Activated T-cell treated with anti-CD3 and anti-CD28 coated beads for 24 hours (primary cell): Measurements from ENCODE around the gene SRBD1.
"Not testable (repeated sequence)": the region's sequence is repeated elsewhere in the genome, so short reads cannot be mapped to it uniquely, and the experiment has no call there.

Experiments used
- DNase-seq: peaks from one replicate; pipeline ENCODE4 v3.0.0-alpha.2; 2020; ENCODE audit warnings: low read depth

The SRBD1 gene

DNA sequence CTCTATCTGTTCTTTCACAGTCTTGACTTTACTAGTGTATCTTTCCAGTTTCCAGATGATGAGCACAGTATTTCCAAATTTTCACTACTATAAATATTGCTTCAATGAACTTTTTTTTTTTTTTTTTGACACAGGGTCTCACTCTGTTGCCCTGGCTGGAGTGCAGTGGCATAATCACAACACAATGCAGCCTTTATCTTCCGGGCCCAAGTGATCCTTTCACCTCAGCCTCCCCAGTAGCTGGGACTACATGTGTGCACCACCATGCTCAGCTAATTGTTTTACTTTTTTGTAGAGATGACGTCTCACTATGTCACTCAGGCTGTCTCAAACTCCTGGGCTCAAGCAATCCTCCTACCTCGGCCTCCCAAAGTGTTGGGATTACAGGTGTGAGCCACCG is 142.8 kb downstream of the SRBD1 start:
- DNase-seq = no peak

DNA sequence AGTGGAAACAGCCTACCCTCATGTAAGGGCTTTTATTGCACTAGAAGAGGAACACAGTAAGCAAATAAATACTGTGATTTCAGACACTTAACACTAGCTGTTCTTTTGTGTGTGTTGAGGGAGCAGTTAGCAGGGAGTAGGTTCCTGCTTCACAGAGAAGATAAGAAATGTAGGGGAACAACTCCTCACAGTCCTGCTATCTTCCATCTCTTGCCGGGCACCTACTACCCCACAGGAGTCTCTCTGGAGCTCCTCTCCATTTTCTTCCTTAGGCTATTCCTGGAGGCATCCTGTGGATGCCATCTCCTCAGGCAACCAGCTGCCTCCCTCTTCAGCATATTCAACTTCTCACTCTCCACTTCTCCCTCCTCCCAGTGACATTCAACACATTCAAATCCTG is 145.0 kb downstream of the SRBD1 start:
- DNase-seq = no peak

DNA sequence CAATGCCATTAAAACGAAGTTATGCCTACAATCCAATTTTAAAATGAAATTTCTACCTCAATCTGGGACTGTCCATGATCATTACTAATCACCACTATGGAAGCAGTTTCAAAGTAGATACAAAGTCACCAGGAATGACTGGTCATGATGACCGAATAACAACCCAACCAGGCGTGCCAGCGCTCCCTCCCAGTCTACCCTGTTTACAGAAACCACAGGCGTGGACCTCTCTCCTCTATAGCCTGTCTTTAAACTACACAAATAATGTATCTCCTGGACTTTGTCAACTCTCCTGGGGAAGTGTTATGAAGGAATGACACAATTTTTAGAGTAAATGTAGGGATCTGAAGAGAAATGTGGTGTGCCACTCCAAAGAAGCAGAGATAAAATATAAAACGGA is 150.2 kb downstream of the SRBD1 start:
- DNase-seq = no peak

DNA sequence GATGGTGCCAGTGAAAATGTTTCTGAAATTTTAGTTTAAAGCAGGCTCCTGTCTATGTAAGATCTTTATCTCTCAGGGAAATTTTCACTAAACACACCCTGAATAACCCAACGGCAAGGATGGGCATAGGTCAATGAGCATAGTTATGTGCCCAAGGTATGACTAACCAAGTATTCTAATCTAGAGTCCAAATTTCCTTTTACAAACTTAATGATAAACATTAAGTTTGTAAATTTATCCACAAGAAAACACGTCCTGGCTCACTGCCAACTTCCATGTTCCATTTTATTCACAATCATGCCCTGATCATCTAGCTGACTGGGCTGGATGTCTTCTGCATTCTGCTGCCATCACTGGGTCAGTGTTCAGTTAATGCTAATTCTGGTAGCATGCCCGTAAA is 151.2 kb downstream of the SRBD1 start:
- DNase-seq = no peak

DNA sequence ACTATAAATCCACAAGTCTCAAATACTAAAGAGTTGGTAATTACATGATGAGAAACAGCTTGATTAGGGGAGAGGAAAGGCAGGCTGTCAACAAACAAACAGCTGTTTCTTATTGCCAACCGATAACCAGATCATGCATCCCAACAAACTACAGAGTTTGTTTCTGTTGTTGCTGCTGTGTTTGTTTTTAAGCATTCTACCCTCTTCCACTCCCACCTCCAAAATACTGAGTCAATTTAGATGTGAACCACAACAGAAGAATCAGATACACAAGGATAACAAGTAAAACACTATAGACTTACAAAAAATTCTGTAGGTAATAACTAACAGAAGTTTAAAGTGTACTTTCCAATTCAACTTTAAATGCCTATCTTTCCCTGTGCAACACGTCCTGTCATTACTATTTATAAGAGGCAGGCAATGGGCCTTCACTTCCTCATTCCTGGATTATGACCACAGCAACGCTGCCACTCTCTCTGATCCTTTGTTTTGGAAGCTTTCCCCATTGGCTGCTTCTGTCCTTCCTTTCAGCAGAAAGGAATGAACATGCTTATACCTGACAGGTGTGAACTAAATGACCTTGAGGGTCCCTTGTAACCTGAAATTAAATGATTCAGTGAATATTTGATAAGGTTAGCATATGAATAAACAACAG is 152.0 kb downstream of the SRBD1 start:
- DNase-seq = no peak

DNA sequence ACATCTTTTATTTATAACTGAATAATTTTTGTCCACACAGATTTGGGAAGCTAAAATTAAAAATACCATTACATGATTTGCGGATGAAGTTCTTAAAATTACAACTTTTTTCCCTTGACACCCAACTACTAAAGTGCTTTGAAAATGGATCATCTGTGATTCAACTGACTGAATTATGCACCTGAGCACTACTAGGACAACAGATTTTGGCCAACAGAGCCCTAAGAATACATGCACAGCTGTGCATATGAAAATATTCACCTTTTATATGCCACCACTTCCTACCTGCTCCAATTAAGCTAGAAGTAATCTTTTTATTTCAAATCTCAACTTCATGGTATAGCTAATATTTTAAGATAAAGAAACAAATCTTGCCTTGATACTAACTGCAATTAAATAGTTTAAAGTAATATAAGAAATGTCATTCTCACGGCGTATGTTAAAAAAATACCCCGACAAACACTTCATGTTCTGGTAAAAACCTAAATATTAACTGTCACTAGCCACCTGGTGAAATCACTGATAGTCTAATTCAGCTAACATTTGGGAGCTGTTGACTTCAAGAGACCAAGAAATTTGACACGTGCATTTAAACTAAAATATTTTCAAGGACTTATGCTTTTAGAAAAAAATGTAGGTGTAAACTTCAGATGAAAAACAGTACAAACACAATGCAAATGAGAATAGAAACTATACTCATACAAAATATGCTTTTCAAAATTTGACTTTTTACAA is 153.7 kb downstream of the SRBD1 start:
- no peak for DNase-seq

DNA sequence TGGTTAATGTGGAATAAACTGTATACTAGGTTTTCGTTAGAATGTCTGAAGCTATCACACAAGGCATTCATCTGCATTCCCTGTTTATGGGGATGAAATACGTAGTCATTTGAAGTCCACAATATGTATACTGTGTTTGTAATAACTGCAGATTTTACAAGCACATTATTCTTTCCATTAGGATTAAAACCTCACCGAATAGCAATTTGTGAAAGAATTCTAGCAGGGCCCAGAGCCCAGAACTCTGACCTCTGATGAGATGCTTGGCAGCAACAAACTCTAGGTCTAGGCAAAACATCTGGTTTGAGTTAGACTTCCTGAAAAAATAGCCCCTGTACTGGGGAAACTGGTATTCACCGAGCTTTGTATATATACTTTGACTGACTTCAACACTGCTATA is 158.2 kb downstream of the SRBD1 start:
- DNase-seq = no peak

DNA sequence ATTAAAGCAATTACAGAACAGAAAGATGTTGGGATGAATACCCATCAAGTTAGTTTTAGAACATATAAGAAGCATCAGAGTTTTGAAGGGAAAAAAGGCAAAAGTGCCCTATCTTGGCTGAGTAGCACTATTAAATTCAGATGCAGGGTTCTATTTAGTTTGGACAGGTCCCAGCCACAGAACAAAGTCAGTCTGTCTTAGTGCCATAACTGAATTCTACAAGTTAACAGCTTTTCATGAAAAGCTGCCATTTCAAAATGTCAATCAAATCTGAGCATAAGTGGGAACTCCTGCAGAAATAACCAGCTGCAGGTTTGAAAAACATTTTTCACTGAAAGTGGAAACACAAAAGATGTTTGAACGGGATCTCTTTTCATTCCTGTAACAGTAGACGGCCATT is 160.4 kb downstream of the SRBD1 start:
- DNase-seq = no peak

DNA sequence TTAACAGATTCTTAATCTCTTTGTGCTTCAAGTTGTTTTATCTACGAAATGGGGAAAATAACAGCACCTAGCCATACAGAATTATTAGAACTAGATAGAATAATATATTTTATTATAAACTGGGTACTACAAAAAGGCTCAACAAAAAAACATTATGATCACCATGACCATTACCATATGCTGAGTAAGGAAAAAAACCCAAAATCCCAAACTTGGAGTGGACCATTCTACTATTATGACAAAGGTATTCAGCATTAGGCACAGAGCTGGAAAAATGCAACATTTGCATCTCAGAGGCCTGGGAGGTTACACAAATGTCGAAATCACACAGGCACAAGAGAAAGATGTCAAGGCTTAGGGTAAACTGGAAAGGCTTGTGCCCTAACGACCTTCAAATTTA is 162.8 kb downstream of the SRBD1 start:
- no peak for DNase-seq

DNA sequence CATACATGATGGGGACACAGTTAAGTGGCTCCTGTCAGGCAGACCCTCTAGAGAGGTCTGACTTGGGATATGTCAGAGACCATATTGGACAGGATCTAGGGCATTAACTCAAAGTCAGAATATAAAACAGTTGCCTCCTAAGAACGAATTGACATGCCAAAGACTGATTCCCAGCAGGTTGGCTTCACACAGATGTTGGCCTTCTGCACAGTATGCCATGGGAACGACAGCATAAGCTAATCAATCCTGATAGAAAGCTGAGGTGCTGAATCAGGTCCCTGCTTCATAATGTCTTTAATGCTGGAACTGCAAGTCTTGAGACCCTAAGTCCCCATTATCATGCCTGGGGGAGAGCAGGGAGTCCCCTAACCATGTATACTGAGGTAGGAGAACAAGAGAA is 165.1 kb downstream of the SRBD1 start:
- no peak for DNase-seq

DNA sequence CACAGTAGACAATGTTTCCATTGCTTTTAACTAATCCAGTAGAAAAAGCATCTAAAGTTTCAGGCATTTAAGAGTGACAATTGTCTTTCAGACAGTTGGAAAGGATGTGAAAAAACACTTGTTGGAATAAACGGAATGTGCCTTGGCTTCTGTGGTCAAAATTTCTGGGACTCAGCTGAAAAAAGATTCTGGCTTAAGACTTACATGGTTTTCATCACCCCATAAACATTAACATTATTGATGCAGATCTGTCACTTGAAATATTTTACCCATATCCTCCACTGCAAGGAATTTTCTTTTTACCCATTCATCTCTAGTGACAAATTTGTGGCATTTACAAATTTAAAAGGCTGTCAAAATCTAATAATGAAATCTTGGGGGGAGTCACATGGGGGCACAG is 166.0 kb downstream of the SRBD1 start:
- DNase-seq = no peak

DNA sequence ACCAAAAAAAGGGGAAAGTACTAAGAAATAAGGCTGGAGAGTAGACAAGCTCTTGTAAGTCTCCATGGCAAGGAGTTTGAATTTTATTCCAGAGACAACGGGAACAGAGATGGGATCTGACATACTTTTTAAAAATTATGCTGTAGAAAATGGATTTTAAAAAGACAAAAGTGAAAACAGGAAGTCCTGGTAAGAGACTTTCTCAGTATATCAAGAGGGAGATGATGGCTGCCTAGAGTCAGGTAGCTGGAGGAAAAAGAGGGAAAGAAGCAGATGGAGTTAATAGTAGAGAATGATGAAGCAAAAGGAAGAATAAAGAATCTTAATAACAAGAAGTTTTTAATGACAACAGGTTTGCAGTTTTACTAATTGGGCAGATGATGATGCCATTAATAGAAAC is 168.1 kb downstream of the SRBD1 start:
- no peak for DNase-seq

DNA sequence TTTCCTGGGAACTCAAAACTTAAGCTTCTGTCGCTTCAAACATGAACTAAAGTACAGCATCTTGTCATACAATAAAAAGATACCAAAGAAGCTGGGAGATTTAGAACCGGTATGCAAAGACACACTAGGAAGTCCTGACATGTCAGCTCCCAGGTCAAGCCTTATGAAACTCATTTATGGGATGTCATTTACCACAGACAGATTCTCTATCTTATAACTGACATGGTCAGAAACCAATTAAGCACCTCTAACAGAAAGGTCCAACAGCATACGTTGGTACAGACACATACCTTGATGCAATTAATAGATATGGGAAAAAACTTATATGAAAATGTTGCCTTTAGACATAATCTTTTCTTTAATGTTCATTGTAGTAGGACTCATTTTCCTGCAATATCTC is 169.0 kb downstream of the SRBD1 start:
- no peak for DNase-seq

DNA sequence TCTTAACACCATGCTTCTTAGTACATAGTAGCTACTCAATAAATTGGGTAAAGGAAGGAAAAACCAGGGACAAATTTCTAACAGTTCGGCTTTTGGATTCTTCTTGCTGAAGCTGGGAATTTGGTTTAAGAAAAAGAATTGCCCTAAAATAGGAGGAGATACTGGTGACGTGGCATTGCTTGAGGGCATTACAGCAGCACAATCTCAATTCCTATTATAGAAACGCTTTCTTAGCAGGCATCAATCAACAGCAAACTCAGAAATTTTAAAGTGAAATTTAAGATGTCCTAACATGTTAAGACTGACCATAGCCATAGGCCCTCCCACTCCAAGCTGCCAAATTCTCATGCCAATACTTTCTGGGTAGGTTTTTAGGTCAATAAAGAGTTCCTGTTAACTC is 169.5 kb downstream of the SRBD1 start:
- DNase-seq = no peak

DNA sequence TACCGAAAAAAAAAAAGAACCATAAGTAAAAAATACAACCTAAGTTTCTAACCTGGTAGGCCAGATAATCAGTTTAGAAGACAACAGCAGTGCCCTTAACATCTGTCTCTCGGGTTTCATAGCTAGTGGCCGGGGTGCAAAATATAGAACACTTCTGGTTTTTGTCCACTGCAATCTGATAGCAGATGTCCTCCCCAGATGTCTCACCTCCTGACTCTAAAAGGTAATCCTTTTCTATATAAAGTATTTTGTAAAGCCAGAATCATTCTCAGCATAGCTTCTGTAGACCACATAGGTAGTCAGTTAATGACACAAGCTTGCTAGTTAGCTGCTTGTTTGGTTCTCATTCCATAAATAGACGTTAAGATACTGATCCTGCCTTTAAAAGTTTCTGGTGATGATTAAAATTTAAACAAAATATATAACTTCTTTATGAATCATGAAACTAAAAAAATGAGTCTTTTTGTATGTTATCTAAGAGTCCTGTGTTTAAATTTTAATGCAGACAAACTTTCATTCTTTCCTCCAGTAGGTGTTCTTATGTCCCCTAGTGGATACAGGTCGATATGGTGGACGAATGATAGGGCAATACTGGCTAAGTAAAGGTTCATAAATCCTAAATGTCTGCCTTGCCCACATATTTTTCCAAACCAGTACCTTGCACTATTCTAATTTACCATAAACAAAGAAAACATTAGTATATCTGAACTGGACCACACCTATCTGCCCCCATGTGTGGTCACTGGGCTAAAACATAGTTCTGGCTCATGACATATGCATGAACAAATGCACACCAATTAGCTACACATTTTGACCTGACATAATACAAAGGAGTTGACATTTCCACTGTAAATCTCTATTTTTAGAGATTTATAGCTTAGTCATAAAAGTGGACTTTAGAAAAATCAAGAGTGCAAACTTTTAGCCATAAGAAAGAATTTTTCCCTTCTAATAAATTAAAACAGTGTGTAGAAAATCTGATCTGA is 171.0 kb downstream of the SRBD1 start:
- no peak for DNase-seq

DNA sequence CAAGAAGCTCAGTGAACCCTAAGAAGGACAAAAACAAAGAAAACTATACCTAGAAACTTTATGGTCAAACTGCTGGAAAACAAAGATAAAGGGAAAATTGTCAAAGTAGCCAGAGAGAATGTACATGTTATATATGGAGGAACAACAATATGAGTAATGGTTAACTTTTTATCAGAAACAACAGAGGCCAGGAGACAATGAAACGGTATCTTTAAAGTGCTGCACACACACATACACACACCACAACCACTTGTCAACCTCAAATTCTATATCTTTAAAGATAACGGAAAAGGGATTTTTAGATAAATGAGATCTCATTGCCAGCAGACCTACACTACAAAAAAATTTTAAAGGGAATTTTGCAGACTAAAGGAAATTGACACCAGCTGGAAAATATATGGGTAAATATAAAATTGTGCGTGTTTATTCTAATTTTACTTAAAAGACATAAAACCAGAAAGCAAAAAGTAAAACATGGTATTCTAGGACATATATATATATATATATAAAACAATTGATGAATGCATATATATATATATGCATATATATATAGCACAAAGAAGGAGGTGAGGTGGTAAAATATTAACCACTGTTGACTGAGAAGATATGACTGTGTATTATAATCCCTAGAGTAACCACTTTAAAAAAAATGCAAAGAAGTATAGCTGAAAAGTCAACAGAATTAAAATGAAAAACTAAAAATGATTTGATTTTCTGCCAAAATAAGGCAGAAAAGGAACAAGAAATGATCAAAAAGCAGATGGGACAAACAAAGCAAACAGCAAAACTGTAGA is 172.0 kb downstream of the SRBD1 start:
- DNase-seq = no peak

DNA sequence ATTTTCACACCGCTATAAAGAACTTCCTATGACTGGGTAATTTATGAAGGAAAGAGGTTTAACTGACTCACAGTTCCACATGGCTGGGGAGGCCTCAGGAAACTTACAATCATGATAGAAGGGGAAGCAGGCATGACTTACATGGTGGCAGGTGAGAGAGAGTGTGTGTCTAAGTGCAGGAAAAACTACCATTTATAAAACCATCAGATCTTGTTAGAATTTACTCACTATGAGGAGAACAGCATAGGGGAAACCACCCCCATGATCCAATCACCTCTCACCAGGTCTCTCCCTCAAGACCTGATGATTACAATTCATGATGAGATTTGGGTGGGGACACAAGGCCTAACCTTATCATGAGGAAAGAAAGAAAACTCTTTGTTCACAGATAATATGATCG is 174.6 kb downstream of the SRBD1 start:
- DNase-seq = no peak

DNA sequence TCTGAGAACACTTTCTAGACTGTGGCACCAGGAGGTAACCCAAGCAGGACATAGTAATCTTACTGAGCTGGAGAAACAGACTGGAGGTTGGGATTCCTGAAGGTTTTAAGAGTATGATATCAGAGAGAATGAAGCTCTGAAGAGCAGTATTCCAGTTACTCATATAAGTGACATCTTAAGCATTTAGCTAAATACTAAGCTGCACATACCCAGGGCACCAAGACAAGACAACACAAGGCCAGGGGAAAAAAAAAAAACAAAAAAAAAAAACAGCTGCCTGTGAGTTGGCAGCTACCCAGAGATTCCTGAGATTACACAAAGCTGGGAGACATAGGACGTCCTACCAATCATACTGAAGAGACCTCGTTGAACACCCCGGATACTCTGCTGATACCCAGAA is 175.8 kb downstream of the SRBD1 start:
- DNase-seq = no peak

DNA sequence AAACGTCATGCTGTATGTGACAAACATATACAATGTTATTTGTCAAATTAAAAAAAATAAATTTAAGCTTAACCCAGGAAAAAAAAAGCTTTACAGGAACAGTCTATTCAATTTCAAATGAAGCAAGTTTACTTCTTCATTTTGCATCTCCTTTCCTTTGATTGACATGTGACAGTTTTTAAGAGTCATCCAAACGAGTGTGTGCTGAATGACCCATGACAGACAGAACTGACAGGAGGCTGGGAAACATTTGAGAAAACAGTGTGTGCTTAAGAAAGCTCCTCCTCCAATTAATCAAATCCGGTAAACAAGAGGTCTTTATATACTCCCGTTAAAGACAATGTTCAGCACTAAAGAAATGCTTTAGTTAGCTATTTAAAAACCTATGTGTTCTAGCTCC is 177.7 kb downstream of the SRBD1 start:
- no peak for DNase-seq

DNA sequence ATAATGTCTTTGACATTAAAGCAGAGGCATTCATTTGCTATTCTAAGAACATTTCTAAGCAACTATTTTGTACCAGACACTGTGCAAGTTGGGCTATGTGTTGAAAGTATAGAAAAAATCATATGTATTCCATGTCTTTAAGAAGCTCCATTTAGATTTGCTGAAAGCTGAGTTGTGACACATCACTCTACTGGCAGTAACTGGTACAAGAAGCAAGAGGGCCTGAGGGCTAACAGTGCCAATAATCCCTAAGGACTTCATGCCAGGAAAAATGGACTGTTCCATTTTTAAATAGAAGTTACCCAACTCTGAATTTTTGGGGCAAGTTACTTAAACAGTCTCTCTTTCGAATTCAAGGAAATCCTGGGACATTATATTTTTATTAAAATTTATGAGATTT is 178.7 kb downstream of the SRBD1 start:
- no peak for DNase-seq

DNA sequence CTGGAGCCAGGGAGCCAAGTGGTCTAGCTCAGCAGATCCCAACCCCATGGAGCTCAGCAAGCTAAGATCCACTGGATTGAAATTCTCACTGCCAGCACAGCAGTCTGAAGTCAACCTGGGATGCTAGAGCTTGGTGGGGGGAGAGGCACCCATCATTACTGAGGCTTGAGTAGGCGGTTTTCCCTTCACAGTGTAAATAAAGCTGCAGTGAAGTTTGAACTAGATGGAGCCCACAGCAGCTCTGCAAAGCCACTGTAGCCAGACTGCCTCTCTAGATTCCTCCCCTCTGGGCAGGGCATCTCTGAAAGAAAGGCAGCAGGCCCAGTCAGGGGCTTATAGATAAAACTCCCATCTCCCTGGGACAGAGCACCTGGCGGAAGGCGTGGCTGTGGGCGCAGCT is 185.0 kb downstream of the SRBD1 start:
- not testable (repeated sequence) for DNase-seq

DNA sequence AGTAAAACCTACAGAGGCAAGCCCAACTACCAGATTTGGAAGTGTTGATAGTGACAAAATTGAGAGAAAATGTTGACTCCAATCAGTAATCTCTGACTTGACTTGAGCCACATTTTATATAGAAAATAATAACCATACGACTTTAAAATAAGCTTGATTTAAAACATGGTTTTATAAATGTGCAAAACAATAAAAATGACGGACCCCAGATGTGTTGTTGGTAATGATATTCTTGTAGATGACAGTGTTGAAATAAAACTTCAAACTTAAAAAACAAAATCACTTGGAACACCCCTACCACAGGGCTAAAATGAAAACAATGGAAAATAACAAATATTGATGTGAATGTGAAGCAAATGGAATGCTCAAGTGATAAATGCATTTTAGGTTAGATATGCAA is 188.1 kb downstream of the SRBD1 start:
- DNase-seq = no peak
